NT2/D1 (cell line): ENCODE measurements around the gene DIDO1.
"Not testable (repeated sequence)": the region's sequence is repeated elsewhere in the genome, so short reads cannot be mapped to it uniquely, and the experiment has no call there.

Experiments used
- DNase-seq: peaks from one replicate; pipeline ENCODE4 v3.0.0-alpha.2; 2011; ENCODE audit warnings: low read depth, low spot score
- H3K27me3 ChIP-seq: 2 replicates; pipeline ENCODE4 v1.6.0; 2011; ENCODE audit warnings: mild to moderate bottlenecking; ENCODE audit not compliant: insufficient read length, insufficient read depth
- H3K36me3 ChIP-seq: 2 replicates; pipeline ENCODE4 v1.6.1; 2011; ENCODE audit warnings: mild to moderate bottlenecking, low read length, mixed read lengths; ENCODE audit not compliant: insufficient read depth, insufficient read length
- H3K4me1 ChIP-seq: 2 replicates; pipeline ENCODE4 v1.5.1; 2011; ENCODE audit not compliant: insufficient read depth, insufficient read length
- H3K4me3 ChIP-seq: 2 replicates; pipeline ENCODE4 v1.5.1; 2011; ENCODE audit warnings: low read depth; ENCODE audit not compliant: insufficient read length
- H3K9ac ChIP-seq: 2 replicates; pipeline ENCODE4 v1.6.0; 2011; ENCODE audit warnings: low read depth; ENCODE audit not compliant: insufficient read length
- H3K9me3 ChIP-seq: 2 replicates; pipeline ENCODE4 v1.5.1; 2011; ENCODE audit warnings: mild to moderate bottlenecking, low read length; ENCODE audit not compliant: insufficient read depth
- SUZ12 ChIP-seq: IDR thresholded peaks from 2 replicates; pipeline ENCODE4 v1.6.1; 2011; ENCODE audit not compliant: insufficient read length, insufficient read depth; ENCODE audit errors: extremely low read depth
- YY1 ChIP-seq: IDR thresholded peaks from 2 replicates; pipeline ENCODE4 v1.6.1; 2011; ENCODE audit not compliant: insufficient read length, insufficient read depth
- ZNF274 ChIP-seq: IDR thresholded peaks from 2 replicates; pipeline ENCODE4 v1.6.1; 2011; ENCODE audit warnings: mild to moderate bottlenecking, low read depth, low read length

DIDO1 gene

GRCh38 chr20:62858058-62858830 lies 68.1 kb downstream of the DIDO1 start:
- peaks cover 3% of the 10 kb centered on the region for H3K27me3 ChIP-seq
- DNase-seq: no peak
- peaks cover 56% of the 10 kb centered on the region for H3K36me3 ChIP-seq
- H3K9me3 ChIP-seq: no peaks in the 10 kb centered on the region
- H3K4me3 ChIP-seq: no peak overlapping the region
- peaks cover 2% of the 10 kb centered on the region for H3K4me1 ChIP-seq
- H3K9ac ChIP-seq: no peak overlapping the region
- TF ChIP-seq ZNF274 (no peak), YY1 (no peak), SUZ12 (no peak)

DNA sequence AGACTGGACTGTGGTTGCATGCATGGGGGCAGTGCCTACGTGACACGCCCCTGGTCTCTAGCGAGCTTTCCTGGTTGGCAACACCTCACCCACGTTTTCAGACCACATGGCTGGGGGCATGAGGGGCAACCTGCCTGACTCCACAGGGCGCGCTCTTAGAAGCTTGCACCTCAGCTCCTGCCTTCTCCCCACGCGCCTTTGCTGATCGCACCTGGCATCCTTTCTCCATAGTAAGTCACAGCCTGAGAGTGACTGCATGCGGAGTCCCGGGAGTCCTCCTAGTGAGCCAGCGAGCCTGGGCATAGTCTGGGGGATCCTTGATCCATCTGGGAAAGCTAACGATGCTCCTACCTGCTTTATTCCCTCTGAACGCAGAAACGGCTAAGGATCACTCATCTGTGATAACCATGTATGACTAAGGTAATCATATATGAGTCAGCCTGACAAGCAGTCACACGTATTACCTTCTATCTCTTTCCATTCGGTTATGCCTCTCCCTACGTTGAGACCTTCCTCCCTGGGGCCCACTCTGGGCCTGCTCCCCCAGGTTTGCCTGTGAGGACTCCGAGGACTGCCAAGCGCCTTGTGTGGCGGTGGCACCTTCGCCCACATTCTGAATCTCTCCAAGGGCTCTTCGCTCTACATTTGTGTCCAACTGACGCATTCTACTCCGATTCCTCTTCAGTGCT lies 69.2 kb downstream of the DIDO1 start:
- no peak for DNase-seq
- Histone ChIP-seq H3K9ac (peak overlapping the region; percentile 0), H3K4me1 (peaks cover 2% of the 10 kb centered on the region), H3K36me3 (peaks cover 66% of the 10 kb centered on the region), H3K27me3 (peaks cover 3% of the 10 kb centered on the region), H3K9me3 (no peaks in the 10 kb centered on the region), H3K4me3 (no peak overlapping the region)
- TF ChIP-seq SUZ12: no peak
- no peak for TF ChIP-seq ZNF274
- TF ChIP-seq YY1: no peak

- no peaks in the 10 kb centered on the region for H3K27me3 ChIP-seq
- no peak overlapping the region for H3K4me3 ChIP-seq
- no peak for DNase-seq
- peaks cover 82% of the 10 kb centered on the region for H3K36me3 ChIP-seq
- TF ChIP-seq YY1: no peak
- TF ChIP-seq SUZ12: no peak
- no peak for TF ChIP-seq ZNF274
- no peaks in the 10 kb centered on the region for H3K9me3 ChIP-seq
- H3K4me1 ChIP-seq: no peaks in the 10 kb centered on the region
- H3K9ac ChIP-seq: no peak overlapping the region
Observed at GRCh38 chr20:62855120-62855519, 71.2 kb downstream of the DIDO1 start.

- peaks cover 86% of the 10 kb centered on the region for H3K36me3 ChIP-seq
- H3K4me1 ChIP-seq: no peaks in the 10 kb centered on the region
Observed at GRCh38 chr20:62854121-62854520, 72.2 kb downstream of the DIDO1 start.

GRCh38 chr20:62853304-62853703 lies 73.0 kb downstream of the DIDO1 start:
- H3K36me3 ChIP-seq: peaks cover 82% of the 10 kb centered on the region
- not testable (repeated sequence) for H3K9ac ChIP-seq, H3K27me3 ChIP-seq, H3K4me1 ChIP-seq, DNase-seq, H3K4me3 ChIP-seq, H3K9me3 ChIP-seq

More at GRCh38 chr20:62854121-62854520, 72.2 kb downstream of the DIDO1 start:
- H3K27me3 ChIP-seq: no peaks in the 10 kb centered on the region
- no peaks in the 10 kb centered on the region for H3K9me3 ChIP-seq
- H3K9ac ChIP-seq: no peak overlapping the region
- no peak overlapping the region for H3K4me3 ChIP-seq
- no peak for TF ChIP-seq SUZ12
- no peak for TF ChIP-seq ZNF274
- no peak for TF ChIP-seq YY1
- no peak for DNase-seq

DNA sequence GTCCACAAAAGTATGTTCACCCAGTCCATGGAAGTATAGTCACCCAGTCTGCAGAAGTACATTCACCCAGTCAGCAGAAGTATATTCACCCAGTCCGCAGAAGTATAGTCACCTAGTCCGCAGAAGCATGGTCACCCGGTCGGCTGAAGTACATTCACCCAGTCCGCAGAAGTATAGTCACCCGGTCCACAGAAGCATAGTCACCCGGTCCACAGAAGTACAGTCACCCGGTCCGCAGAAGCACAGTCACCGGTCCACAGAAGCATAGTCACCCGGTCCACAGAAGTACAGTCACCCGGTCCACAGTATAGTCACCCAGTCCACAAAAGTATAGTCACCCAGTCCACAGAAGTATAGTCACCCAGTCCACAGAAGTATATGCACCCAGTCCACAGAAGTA lies 73.5 kb downstream of the DIDO1 start:
- TF ChIP-seq ZNF274: no peak
- TF ChIP-seq SUZ12: no peak
- TF ChIP-seq YY1: no peak
- H3K36me3 ChIP-seq: peaks cover 82% of the 10 kb centered on the region

DNA sequence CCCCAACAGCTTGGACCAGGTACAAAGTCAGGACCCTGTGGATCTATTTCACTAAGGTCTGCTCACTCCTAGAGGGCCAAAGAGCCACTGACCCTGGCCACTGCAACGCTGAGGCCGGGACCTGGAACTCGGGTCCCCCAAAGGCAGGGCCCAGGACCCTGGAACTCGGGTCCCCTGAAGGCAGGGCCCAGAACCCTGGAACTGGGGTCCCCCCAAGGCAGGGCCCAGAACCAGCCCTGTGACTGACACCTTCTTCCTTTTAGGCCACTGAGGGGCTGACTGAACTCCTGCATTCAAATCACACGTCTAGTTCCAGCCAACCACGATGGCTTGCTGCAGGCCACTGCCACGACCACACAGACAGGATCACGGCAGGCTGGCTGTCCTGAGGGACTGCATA lies 74.1 kb downstream of the DIDO1 start:
- Histone ChIP-seq H3K9me3 (no peaks in the 10 kb centered on the region), H3K4me1 (peaks cover 4% of the 10 kb centered on the region), H3K36me3 (peaks cover 77% of the 10 kb centered on the region), H3K9ac (no peak overlapping the region), H3K27me3 (no peaks in the 10 kb centered on the region), H3K4me3 (no peak overlapping the region)
- no peak for DNase-seq
- TF ChIP-seq SUZ12 (no peak), ZNF274 (no peak), YY1 (no peak)

More for the DNA sequence above, 73.5 kb downstream of the DIDO1 start:
- no peaks in the 10 kb centered on the region for H3K9me3 ChIP-seq
- H3K4me1 ChIP-seq: peaks cover 4% of the 10 kb centered on the region
- H3K4me3 ChIP-seq: no peak overlapping the region
- H3K27me3 ChIP-seq: no peaks in the 10 kb centered on the region
- DNase-seq: no peak
- no peak overlapping the region for H3K9ac ChIP-seq
